Measurements from ENCODE around the gene ABCB9. TPM values are rescaled to one million over a fixed set of nuclear protein-coding genes. Genes with fewer than 3 reads are reported as not detected.

ABCB9 gene
- total and polyA plus RNA-seq, 2 of the 8 experiments (the other 6 are each of a cell fraction or from before 2014, with no cell fraction given) = 3.8 to 8.0 TPM

DNA sequence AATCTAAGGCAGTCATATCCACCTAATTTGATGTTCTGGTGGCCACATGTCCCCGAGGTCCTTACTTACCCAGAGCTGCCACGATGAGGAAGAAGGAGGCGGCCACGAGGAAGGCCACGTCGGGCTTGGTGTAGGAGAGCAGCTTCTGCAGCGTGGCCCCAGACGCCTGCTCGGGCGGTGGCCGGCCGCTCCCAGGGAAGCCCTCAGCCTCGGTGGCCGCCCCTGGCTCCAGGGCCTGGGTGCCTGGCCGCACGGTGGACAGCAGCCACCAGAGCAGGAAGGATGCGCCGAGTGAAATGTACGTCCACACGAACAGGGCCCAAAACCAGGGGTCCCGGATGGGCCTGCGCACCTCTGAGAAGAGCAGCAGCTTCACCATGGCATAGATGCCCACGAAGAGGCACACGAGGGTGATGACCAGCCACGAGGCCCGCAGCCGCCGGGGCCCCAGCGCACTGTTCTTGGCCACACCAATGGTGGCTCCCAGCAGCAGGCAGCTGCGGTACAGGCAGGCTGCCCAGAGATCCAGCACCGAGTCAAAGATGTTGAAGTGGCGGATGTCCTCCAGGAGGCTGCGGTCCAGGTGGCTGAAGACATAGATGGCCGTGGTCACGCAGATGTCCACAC is 6.6 kb downstream of the ABCB9 start:
- Histone ChIP-seq H3K18ac (ENCODE audit: extremely low read depth, low read length) (no peak overlapping the region), H3K79me2 (ENCODE audit: control insufficient read depth in 1 of 2, insufficient read depth in 2 of 2, low read length in 2 of 2) (no peaks in the 10 kb centered on the region), H2BK15ac (ENCODE audit: low read length) (no peak overlapping the region), H2BK120ac (replicated peaks; ENCODE audit: low read depth, low read length) (no peak overlapping the region), H4K91ac (replicated peaks; ENCODE audit: insufficient read length, low read length) (no peak overlapping the region), H4K20me1 (replicated peaks in 1 of 2; ENCODE audit: control insufficient read depth in 1 of 2, insufficient read depth in 2 of 2, low read length in 2 of 2) (peaks cover under 1 to 11% of the 10 kb centered on the region in 2 experiments), H3K23me2 (ENCODE audit: low read depth, low read length) (no peaks in the 10 kb centered on the region), H3K4me1 (replicated peaks in 1 of 4; ENCODE audit: control insufficient read depth in 3 of 4, insufficient read depth in 4 of 4, low read length in 3 of 4) (peaks cover 0 to 5% (median 0%) of the 10 kb centered on the region in 4 experiments; a peak in 1 of 7 replicates), H3K4me2 (ENCODE audit: insufficient read depth in 1 of 2, low read depth in 2 of 2, low read length in 2 of 2) (no peak overlapping the region), H2BK20ac (ENCODE audit: low read length) (no peak overlapping the region), H4K8ac (ENCODE audit: extremely low read depth, insufficient read depth, low read length) (no peak overlapping the region), H3K27me3 (replicated peaks in 1 of 4; ENCODE audit: control insufficient read depth in 3 of 4, extremely low read depth in 1 of 4, insufficient read depth in 3 of 4, low read length in 3 of 4) (no peaks in the 10 kb centered on the region), H3K23ac (ENCODE audit: insufficient read length) (no peak overlapping the region), H3K9ac (replicated peaks in 1 of 4; ENCODE audit: extremely low read depth in 1 of 4, low read depth in 3 of 4, low read length in 3 of 4) (no peak overlapping the region), H3K56ac (replicated peaks; ENCODE audit: insufficient read length, low read depth, low read length) (no peak overlapping the region), H3K4me3 (ENCODE audit: extremely low read depth in 1 of 4, insufficient read depth in 2 of 4, low read depth in 3 of 4, low read length in 4 of 4) (no peak overlapping the region), H2AFZ (ENCODE audit: low read length) (no peak overlapping the region), H2AK5ac (ENCODE audit: low read depth, low read length) (no peak overlapping the region), H3K14ac (ENCODE audit: insufficient read length) (no peak overlapping the region), H2BK12ac (ENCODE audit: low read depth, low read length) (no peak overlapping the region), H2BK5ac (ENCODE audit: low read depth, low read length) (no peak overlapping the region), H3K36me3 (ENCODE audit: control insufficient read depth in 2 of 4, insufficient read depth in 4 of 4, low read length in 3 of 4) (peaks cover 0 to 3% (median 0%) of the 10 kb centered on the region in 4 experiments; a peak in 1 of 8 replicates), H3K27ac (ENCODE audit: low read depth, low read length) (no peak overlapping the region), H3K79me1 (ENCODE audit: low read depth, low read length) (no peaks in the 10 kb centered on the region), H3K4ac (replicated peaks; ENCODE audit: insufficient read length, low read depth, low read length) (no peak overlapping the region), H3K9me3 (ENCODE audit: insufficient read depth in 2 of 2, low read depth in 1 of 2, low read length in 1 of 2) (no peaks in the 10 kb centered on the region), H4K5ac (ENCODE audit: insufficient read length, low read depth, low read length) (no peak overlapping the region)
- FAIRE-seq (no peak), DNase-seq (ENCODE audit: low read depth in 1 of 2, low spot score in 2 of 2) (no peak)
- WGBS, 2 experiments (ENCODE audit: extremely low coverage in 1 of 2, insufficient coverage in 1 of 2, insufficient read length in 1 of 2, insufficient replicate concordance in 2 of 2, low coverage in 1 of 2, low lambda C conversion rate in 2 of 2, missing lambda C conversion rate in 1 of 2) = 92% methylated on average over 34 of the region's 35 CpGs; no CpG with 5 or more reads in 1 of the 2 experiments
- POLR2A ChIA-PET (ENCODE audit: partially characterized antibody) = interaction anchor here (3.0 kb wide), 1 partner anchor 88 kb away, joined by 7 read pairs; no protein-coding TSS in a partner anchor
- CTCF ChIA-PET (ENCODE audit: partially characterized antibody) = interaction anchor here (1.6 kb wide), 1 partner anchor 11 kb away, joined by 4 read pairs; no protein-coding TSS in a partner anchor
- TF ChIP-seq TAF7 (optimal IDR thresholded peaks at IDR 0.05; ENCODE audit: borderline replicate concordance, low read depth, low read length) (no peak), NANOG (IDR thresholded peaks at IDR 0.05; ENCODE audit: insufficient read depth, low read depth, low read length, poor library complexity, severe bottlenecking) (no peak), ZNF274 (IDR thresholded peaks at IDR 0.05; ENCODE audit: borderline replicate concordance, extremely low read depth, low read length) (no peak), TCF12 (IDR thresholded peaks at IDR 0.05; ENCODE audit: low read depth, low read length) (no peak), EZH2 (IDR thresholded peaks at IDR 0.05; ENCODE audit: low read depth, low read length, severe bottlenecking) (no peak), KDM5A (IDR thresholded peaks at IDR 0.05; ENCODE audit: low read length) (no peak), NRF1 (IDR thresholded peaks at IDR 0.05; ENCODE audit: low read depth, low read length) (no peak), JUND (IDR thresholded peaks at IDR 0.05; ENCODE audit: low read length) (no peak)
- TF ChIP-seq, protein P1, sequence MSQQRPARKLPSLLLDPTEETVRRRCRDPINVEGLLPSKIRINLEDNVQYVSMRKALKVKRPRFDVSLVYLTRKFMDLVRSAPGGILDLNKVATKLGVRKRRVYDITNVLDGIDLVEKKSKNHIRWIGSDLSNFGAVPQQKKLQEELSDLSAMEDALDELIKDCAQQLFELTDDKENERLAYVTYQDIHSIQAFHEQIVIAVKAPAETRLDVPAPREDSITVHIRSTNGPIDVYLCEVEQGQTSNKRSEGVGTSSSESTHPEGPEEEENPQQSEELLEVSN (IDR thresholded peaks at IDR 0.05) = no peak
- TF ChIP-seq, protein P2, sequence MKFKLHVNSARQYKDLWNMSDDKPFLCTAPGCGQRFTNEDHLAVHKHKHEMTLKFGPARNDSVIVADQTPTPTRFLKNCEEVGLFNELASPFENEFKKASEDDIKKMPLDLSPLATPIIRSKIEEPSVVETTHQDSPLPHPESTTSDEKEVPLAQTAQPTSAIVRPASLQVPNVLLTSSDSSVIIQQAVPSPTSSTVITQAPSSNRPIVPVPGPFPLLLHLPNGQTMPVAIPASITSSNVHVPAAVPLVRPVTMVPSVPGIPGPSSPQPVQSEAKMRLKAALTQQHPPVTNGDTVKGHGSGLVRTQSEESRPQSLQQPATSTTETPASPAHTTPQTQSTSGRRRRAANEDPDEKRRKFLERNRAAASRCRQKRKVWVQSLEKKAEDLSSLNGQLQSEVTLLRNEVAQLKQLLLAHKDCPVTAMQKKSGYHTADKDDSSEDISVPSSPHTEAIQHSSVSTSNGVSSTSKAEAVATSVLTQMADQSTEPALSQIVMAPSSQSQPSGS (IDR thresholded peaks at IDR 0.05; ENCODE audit: low read length) = no peak

Measured in H1 (cell line).